ENCODE data around the gene AVPR1A.

The AVPR1A gene

GRCh38 chr12:63093711-63094110 is 57.3 kb downstream of the AVPR1A start:
- no peak for DNase-seq (ENCODE audit: low spot score)

GRCh38 chr12:63093084-63093483 is 57.9 kb downstream of the AVPR1A start:
- DNase-seq (ENCODE audit: low spot score), result no peak
